ENCODE data around the gene PEX7. TPM values are rescaled to one million over a fixed set of nuclear protein-coding genes. Genes with fewer than 3 reads are reported as not detected.

PEX7 gene
- total and polyA plus RNA-seq, 2 donors (not counting 1 experiment from before 2014, with no cell fraction given) = 10.2 to 18.0 TPM

DNA sequence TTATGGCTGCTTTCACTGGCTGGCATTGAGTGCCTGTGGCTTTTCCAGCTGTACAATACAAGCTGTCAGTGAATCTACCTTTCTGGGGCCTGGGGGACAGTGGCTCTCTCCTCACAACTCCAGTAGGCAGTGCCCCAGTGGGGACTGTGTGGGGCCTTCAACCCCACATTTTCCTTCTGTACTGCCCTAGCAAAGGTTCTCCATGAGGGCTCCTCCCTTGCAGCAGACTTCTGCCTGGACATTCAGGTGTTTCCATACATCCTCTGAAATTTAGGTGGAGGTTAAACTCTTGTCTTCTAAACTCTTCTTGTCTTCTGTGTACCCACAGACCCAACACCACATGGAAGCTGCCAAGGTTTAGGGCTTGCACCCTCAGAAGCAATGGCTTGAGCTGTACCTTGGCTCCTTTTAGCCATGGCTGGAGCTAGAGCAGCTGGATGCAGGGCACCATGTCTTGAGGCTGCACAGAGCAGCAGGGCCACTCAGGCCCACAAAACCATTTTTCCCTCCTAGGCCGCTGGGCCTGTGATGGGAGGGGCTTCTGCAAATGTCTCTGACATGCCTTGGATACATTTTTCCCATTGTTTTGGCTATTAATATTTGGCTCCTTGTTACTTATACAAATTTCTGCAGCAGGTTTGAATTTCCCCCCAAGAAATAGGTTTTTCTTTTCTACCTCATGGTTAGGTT is 9.6 kb downstream of the PEX7 start:
- no peaks in the 10 kb centered on the region for H4K20me1 ChIP-seq (ENCODE audit: control insufficient read depth, extremely low read depth, insufficient read depth, low read length)
- H3K4me1 ChIP-seq (ENCODE audit: control insufficient read depth, extremely low read depth, insufficient read depth, low read length) = no peaks in the 10 kb centered on the region
- H3K27ac ChIP-seq (ENCODE audit: insufficient read depth, low read length) = no peak overlapping the region
- H2AFZ ChIP-seq (ENCODE audit: low read length) = no peak overlapping the region
- no peaks in the 10 kb centered on the region for H3K27me3 ChIP-seq (ENCODE audit: control insufficient read depth, insufficient read depth, low read length)
- no peak for DNase-seq (ENCODE audit: low read depth in 2 of 2)
- H3K9ac ChIP-seq (ENCODE audit: insufficient read depth, low read length) = no peak overlapping the region
- no peak for TF ChIP-seq EZH2 (IDR thresholded peaks at IDR 0.05; ENCODE audit: low read length, missing control alignments)
- TF ChIP-seq, protein P1, sequence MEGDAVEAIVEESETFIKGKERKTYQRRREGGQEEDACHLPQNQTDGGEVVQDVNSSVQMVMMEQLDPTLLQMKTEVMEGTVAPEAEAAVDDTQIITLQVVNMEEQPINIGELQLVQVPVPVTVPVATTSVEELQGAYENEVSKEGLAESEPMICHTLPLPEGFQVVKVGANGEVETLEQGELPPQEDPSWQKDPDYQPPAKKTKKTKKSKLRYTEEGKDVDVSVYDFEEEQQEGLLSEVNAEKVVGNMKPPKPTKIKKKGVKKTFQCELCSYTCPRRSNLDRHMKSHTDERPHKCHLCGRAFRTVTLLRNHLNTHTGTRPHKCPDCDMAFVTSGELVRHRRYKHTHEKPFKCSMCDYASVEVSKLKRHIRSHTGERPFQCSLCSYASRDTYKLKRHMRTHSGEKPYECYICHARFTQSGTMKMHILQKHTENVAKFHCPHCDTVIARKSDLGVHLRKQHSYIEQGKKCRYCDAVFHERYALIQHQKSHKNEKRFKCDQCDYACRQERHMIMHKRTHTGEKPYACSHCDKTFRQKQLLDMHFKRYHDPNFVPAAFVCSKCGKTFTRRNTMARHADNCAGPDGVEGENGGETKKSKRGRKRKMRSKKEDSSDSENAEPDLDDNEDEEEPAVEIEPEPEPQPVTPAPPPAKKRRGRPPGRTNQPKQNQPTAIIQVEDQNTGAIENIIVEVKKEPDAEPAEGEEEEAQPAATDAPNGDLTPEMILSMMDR (conservative IDR thresholded peaks at IDR 0.05 in 1 of 2, IDR thresholded peaks at IDR 0.05 in 1 of 2; ENCODE audit: low read depth in 1 of 2, low read length in 2 of 2) = no peak
- H3K9me3 ChIP-seq (ENCODE audit: control insufficient read depth, insufficient read depth, low read depth, low read length) = no peaks in the 10 kb centered on the region
- H3K4me2 ChIP-seq (ENCODE audit: extremely low read depth, insufficient read depth, low read length) = no peak overlapping the region
- H3K79me2 ChIP-seq (ENCODE audit: control insufficient read depth, insufficient read depth, low read length) = no peaks in the 10 kb centered on the region
- H3K4me3 ChIP-seq (replicated peaks in 1 of 4; ENCODE audit: control extremely low read depth in 1 of 4, insufficient read depth in 1 of 4, low read depth in 3 of 4, low read length in 4 of 4) = no peak overlapping the region
- H3K36me3 ChIP-seq (ENCODE audit: control insufficient read depth, insufficient read depth, low read length) = no peaks in the 10 kb centered on the region

DNA sequence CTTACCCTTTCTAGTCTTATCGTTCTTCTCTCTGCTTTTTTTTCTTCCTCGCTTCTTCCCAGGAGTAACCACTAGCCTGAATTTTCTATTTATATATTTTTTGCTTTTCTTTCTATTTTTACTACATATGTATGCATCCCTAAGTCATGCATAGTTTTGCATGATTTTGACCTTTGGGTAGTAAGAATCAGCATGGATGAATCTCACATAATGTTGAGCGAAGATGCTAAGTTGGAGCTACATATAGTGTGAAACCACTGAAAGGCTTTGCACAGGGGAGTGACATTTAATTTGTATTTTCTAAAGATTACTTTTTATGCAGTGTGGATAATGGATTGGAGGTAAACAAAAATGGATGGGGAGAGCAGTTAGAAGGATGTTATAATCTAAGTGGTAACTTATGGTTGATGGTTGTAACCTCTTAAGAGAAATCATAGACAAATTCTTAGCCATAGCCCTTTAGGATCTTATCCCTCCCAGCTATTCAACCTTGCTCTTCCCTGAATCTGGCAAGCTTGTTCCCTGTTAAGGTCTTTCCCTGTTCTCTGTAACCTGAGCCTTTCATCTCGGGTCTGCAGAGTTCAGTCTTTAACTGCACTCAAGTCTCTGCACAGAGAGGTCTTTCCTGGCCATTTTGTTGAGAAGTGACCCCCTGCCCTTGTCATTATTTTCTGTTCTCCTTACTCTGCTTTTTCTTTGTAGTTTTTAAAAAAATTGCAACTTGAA is 18.0 kb downstream of the PEX7 start:
- no peak overlapping the region for H3K4me3 ChIP-seq (replicated peaks in 1 of 4; ENCODE audit: control extremely low read depth in 1 of 4, insufficient read depth in 1 of 4, low read depth in 3 of 4, low read length in 4 of 4)
- H4K20me1 ChIP-seq (ENCODE audit: control insufficient read depth, extremely low read depth, insufficient read depth, low read length) = no peaks in the 10 kb centered on the region
- H3K36me3 ChIP-seq (ENCODE audit: control insufficient read depth, insufficient read depth, low read length) = no peaks in the 10 kb centered on the region
- H3K79me2 ChIP-seq (ENCODE audit: control insufficient read depth, insufficient read depth, low read length) = no peaks in the 10 kb centered on the region
- no peak overlapping the region for H3K4me2 ChIP-seq (ENCODE audit: extremely low read depth, insufficient read depth, low read length)
- H3K4me1 ChIP-seq (ENCODE audit: control insufficient read depth, extremely low read depth, insufficient read depth, low read length) = no peaks in the 10 kb centered on the region
- H2AFZ ChIP-seq (ENCODE audit: low read length) = no peak overlapping the region
- DNase-seq (ENCODE audit: low read depth in 2 of 2) = no peak
- TF ChIP-seq EZH2 (IDR thresholded peaks at IDR 0.05; ENCODE audit: low read length, missing control alignments) = no peak
- TF ChIP-seq, protein P1 (conservative IDR thresholded peaks at IDR 0.05 in 1 of 2, IDR thresholded peaks at IDR 0.05 in 1 of 2; ENCODE audit: low read depth in 1 of 2, low read length in 2 of 2) = no peak
- H3K9me3 ChIP-seq (ENCODE audit: control insufficient read depth, insufficient read depth, low read depth, low read length) = no peaks in the 10 kb centered on the region
- no peak overlapping the region for H3K27ac ChIP-seq (ENCODE audit: insufficient read depth, low read length)
- no peaks in the 10 kb centered on the region for H3K27me3 ChIP-seq (ENCODE audit: control insufficient read depth, insufficient read depth, low read length)
- no peak overlapping the region for H3K9ac ChIP-seq (ENCODE audit: insufficient read depth, low read length)

- no peaks in the 10 kb centered on the region for H3K9me3 ChIP-seq (ENCODE audit: control insufficient read depth, insufficient read depth, low read depth, low read length)
- H4K20me1 ChIP-seq (ENCODE audit: control insufficient read depth, extremely low read depth, insufficient read depth, low read length) = no peaks in the 10 kb centered on the region
- no peaks in the 10 kb centered on the region for H3K4me1 ChIP-seq (ENCODE audit: control insufficient read depth, extremely low read depth, insufficient read depth, low read length)
- no peak overlapping the region for H2AFZ ChIP-seq (ENCODE audit: low read length)
- H3K27ac ChIP-seq (ENCODE audit: insufficient read depth, low read length) = no peak overlapping the region
- H3K4me3 ChIP-seq (replicated peaks in 1 of 4; ENCODE audit: control extremely low read depth in 1 of 4, insufficient read depth in 1 of 4, low read depth in 3 of 4, low read length in 4 of 4) = no peak overlapping the region
- no peak overlapping the region for H3K9ac ChIP-seq (ENCODE audit: insufficient read depth, low read length)
- no peaks in the 10 kb centered on the region for H3K79me2 ChIP-seq (ENCODE audit: control insufficient read depth, insufficient read depth, low read length)
- no peak overlapping the region for H3K4me2 ChIP-seq (ENCODE audit: extremely low read depth, insufficient read depth, low read length)
- no peaks in the 10 kb centered on the region for H3K36me3 ChIP-seq (ENCODE audit: control insufficient read depth, insufficient read depth, low read length)
- no peak for TF ChIP-seq EZH2 (IDR thresholded peaks at IDR 0.05; ENCODE audit: low read length, missing control alignments)
- TF ChIP-seq, protein P1 (conservative IDR thresholded peaks at IDR 0.05 in 1 of 2, IDR thresholded peaks at IDR 0.05 in 1 of 2; ENCODE audit: low read depth in 1 of 2, low read length in 2 of 2) = no peak
- no peaks in the 10 kb centered on the region for H3K27me3 ChIP-seq (ENCODE audit: control insufficient read depth, insufficient read depth, low read length)
- no peak for DNase-seq (ENCODE audit: low read depth in 2 of 2)
Measured at GRCh38 chr6:136843210-136843609, 20.8 kb downstream of the PEX7 start.

Measured in fibroblast of lung (primary cell).